Sigmoid colon (tissue), 7 donors: ENCODE results near the gene F13A1. TPM values are rescaled to one million over a fixed set of nuclear protein-coding genes. Genes with fewer than 3 reads are reported as not detected.

Source experiments
- DNase-seq: peaks from one replicate; pipeline ENCODE4 v3.0.0-alpha.2; 2019
- H3K27ac ChIP-seq, 4 donors: fragments of 200-600 bp; sonication (generic); one replicate each; pipeline ENCODE4 v1.5.1; 2016 to 2019; ENCODE audit warnings: mild to moderate bottlenecking in 1 of 4
- H3K27me3 ChIP-seq, 3 donors: fragments of 200-600 bp; sonication (generic); one replicate each; pipeline ENCODE4 v1.5.1; 2019; ENCODE audit warnings: mild to moderate bottlenecking in 1 of 3
- H3K36me3 ChIP-seq, 4 donors: fragments of 200-600 bp; sonication (generic); one replicate each; pipeline ENCODE4 v1.5.1; 2016 to 2019
- H3K4me1 ChIP-seq, 4 donors: fragments of 200-600 bp; sonication (generic); one replicate each; pipeline ENCODE4 v1.5.1; 2017 to 2019
- H3K4me3 ChIP-seq, 4 donors: fragments of 200-600 bp; sonication (generic); one replicate each; pipeline ENCODE4 v1.5.1; 2017 to 2019; ENCODE audit warnings: mild to moderate bottlenecking in 2 of 4, moderate library complexity in 1 of 4
- H3K9me3 ChIP-seq, 4 donors: fragments of 200-600 bp in 3 of 4; sonication (generic) in 3 of 4; one replicate each; pipeline versions ENCODE4 v1.5.1 to v1.6.1; 2013 to 2019
- CTCF ChIP-seq, 4 experiments: fragments of 450-650 bp in 3 of 4; fragments of 200-600 bp in 1 of 4; IDR thresholded peaks; one replicate each; pipeline ENCODE4 v1.5.1; 2016 to 2019; ENCODE audit warnings: antibody characterized with exemption in 4 of 4, mild to moderate bottlenecking in 3 of 4, moderate library complexity in 2 of 4
- EP300 ChIP-seq, 4 donors: sonication (generic); formaldehyde crosslinking; IDR thresholded peaks; one replicate each; pipeline ENCODE4 v1.6.1; 2017; ENCODE audit warnings: antibody characterized with exemption in 4 of 4
- POLR2A ChIP-seq, 2 donors: fragments of 450-650 bp; IDR thresholded peaks; one replicate each; pipeline ENCODE4 v1.6.1; 2016; ENCODE audit warnings: antibody characterized with exemption in 2 of 2, mild to moderate bottlenecking in 2 of 2, moderate library complexity in 2 of 2
- POLR2AphosphoS5 ChIP-seq, 4 donors: sonication (generic); formaldehyde crosslinking; IDR thresholded peaks; one replicate each; pipeline ENCODE4 v1.6.1; 2017; ENCODE audit warnings: antibody characterized with exemption in 4 of 4
- WGBS, 2 donors: extraction: QIAGEN DNeasy Blood & Tissue Kit; methylation state at CpG; one replicate each; pipeline ENCODE4 v1.1.7; 2013; 5-methylcytosine and 5-hydroxymethylcytosine counted together
- intact Hi-C: fragments of 100-400 bp; cut with DNase I; formaldehyde crosslinking; loops from one replicate; pipeline ENCODE4 v1.15.1; 2023
- polyA plus RNA-seq, 3 donors: library from polyadenylated mRNA; stranded (reverse); fragments of 200-250 nt; gene quantifications; one replicate each; pipeline ENCODE4 v1.2.3, GENCODE V29; 2013
- total RNA-seq, 4 donors: library from RNA; depleted of rRNA; stranded (reverse); fragments of >200 nt; gene quantifications; one replicate each; pipeline ENCODE4 v1.1.0, GENCODE V29; 2016
- donor health status: healthy with polysubstance abuse.
- donor health status: Bipolar disorder and iron deficiency.
- donor health status: healthy.

F13A1 gene
- total and polyA plus RNA-seq, 7 donors: 14.1 to 196 (median 47.9) TPM

DNA sequence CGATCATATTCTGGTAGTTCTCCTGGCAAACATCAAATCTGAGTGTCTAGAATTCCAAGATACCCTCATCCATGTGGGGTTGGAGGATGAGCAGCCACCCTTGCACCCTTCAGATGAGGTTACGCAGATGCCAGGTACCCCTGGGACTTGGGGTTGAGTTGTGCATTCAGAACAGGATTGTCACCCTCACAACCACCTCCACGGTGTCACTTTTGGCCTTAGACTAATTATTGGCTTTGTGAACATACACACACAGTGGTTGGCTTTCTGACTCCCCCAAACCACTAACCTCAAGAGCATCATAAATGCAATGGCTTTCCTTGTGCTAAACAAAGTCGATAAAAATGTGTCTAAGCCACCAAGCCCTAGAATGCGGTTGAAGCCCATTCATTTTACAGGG lies 2.9 kb upstream of the F13A1 start:
- intact Hi-C loops: no loop called here
- Histone ChIP-seq H3K27ac (no peak overlapping the region), H3K36me3 (no peaks in the 10 kb centered on the region), H3K4me3 (no peak overlapping the region), H3K9me3 (no peaks in the 10 kb centered on the region), H3K4me1 (no peaks in the 10 kb centered on the region), H3K27me3 (peaks cover 7 to 29% (median 15%) of the 10 kb centered on the region in 3 donors)
- TF ChIP-seq EP300 (IDR thresholded peaks at IDR 0.05): no peak
- TF ChIP-seq POLR2A (IDR thresholded peaks at IDR 0.05): no peak
- TF ChIP-seq CTCF (IDR thresholded peaks at IDR 0.05): no peak
- TF ChIP-seq POLR2AphosphoS5 (IDR thresholded peaks at IDR 0.05): no peak
- 86 to 90% methylated on average over 5 of the region's 5 CpGs for WGBS, 2 donors
- no peak for DNase-seq

GRCh38 chr6:6320901-6321300 lies 439 bp upstream of the F13A1 start:
- TF ChIP-seq CTCF (IDR thresholded peaks at IDR 0.05) (no peak), POLR2A (IDR thresholded peaks at IDR 0.05) (no peak), EP300 (IDR thresholded peaks at IDR 0.05) (no peak), POLR2AphosphoS5 (IDR thresholded peaks at IDR 0.05) (no peak)
- no peak for DNase-seq
- intact Hi-C loops: no loop called here
- Histone ChIP-seq H3K27ac (no peak overlapping the region), H3K27me3 (peaks cover 7 to 34% (median 15%) of the 10 kb centered on the region in 3 donors), H3K4me1 (no peaks in the 10 kb centered on the region), H3K9me3 (no peaks in the 10 kb centered on the region), H3K4me3 (peak overlapping the region in 1 of 4 donors; percentile 44), H3K36me3 (no peaks in the 10 kb centered on the region)
- 9 to 12% methylated on average over 4 of the region's 4 CpGs for WGBS, 2 donors

DNA sequence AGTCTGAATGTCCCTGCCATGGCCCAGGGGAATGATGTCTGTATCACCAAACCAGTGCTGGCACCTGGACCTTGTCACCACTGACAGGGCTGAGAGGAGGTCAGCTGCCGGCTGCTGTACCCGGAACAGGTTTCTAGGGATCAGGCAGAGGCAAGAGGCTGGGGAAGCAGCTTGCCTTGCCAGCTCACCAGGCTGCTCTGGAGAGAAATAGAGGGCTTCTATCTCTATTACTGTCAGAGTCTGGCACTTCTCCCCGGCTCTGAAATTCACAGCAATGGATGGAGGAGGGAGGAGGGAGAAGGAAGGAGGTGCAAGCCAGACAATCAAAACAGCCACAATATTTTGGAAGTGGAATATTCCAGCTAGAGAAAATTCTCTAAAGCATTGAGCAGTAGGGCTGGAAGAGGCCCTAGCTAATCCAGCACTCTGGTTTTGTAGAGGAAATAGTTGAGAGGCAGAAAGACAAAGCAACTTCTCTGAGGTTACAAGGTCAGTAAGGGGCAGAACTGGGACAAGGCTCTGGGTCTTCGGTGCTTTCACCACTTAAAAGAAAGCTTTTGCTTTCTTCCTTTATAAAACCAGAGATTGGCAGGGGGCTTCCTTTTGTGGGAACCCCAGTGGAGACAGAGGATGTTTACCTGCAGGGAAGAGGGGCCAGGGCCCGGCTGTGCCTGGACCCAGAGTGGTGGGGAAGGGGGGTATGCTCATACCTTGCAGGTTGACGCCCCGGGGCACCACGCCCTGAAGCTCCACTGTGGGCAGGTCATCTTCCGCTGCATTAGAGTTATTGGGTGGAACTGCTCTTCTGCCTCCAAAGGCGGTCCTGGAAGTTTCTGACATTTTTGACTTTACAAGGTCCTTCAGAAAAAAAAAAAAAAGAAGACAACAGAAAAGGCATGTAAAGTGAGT lies 2.4 kb downstream of the F13A1 start:
- DNase-seq: no peak
- no peaks in the 10 kb centered on the region for H3K36me3 ChIP-seq
- H3K27ac ChIP-seq: peak overlapping the region in 1 of 4 donors; percentile 31
- H3K27me3 ChIP-seq: peaks cover 7 to 34% (median 15%) of the 10 kb centered on the region in 3 donors
- TF ChIP-seq POLR2AphosphoS5 (IDR thresholded peaks at IDR 0.05) (no peak), POLR2A (IDR thresholded peaks at IDR 0.05) (no peak), CTCF (IDR thresholded peaks at IDR 0.05) (no peak), EP300 (IDR thresholded peaks at IDR 0.05) (no peak)
- peak overlapping the region in 2 of 4 donors; percentile 12 to 44 for H3K4me3 ChIP-seq
- H3K4me1 ChIP-seq: no peaks in the 10 kb centered on the region
- intact Hi-C loops: no loop called here
- 38 to 44% methylated on average over 10 of the region's 10 CpGs for WGBS, 2 donors
- H3K9me3 ChIP-seq: no peaks in the 10 kb centered on the region

- H3K27me3 ChIP-seq: peaks cover 7 to 34% (median 15%) of the 10 kb centered on the region in 3 donors
- WGBS, 2 donors: 34 to 61% methylated on average over 2 of the region's 2 CpGs
- intact Hi-C loops: no loop called here
- no peaks in the 10 kb centered on the region for H3K36me3 ChIP-seq
- TF ChIP-seq CTCF (IDR thresholded peaks at IDR 0.05) (no peak), POLR2A (IDR thresholded peaks at IDR 0.05) (no peak)
- no peaks in the 10 kb centered on the region for H3K9me3 ChIP-seq
- no peaks in the 10 kb centered on the region for H3K4me1 ChIP-seq
- peak overlapping the region in 1 of 4 donors; percentile 44 for H3K4me3 ChIP-seq
- DNase-seq: no peak
- no peak overlapping the region for H3K27ac ChIP-seq
Observed at GRCh38 chr6:6317386-6317785, 3.1 kb downstream of the F13A1 start.
